ENCODE results near the gene AMPD3.

AMPD3 gene

DNA sequence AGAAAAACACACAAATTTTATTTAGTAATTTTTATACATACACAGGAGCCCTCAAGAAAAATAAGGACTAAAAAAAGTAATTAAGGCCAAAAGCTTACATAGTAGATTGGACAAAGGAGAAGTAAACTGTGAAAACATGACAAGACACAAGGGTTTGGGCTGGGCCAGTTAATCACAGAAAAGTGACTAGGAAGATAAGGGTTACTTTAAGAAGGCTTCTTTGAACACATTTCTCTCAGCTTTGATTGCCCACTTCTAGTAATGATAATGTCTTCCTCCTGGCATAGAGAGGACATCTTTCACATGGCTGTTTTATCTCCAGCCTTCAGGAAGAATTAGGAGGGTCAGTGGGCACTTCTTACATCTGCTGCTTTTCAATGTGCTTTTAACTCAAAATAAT, 82.5 kb downstream of the AMPD3 start:
- ChIA-PET CTCF (interaction anchor here (0.5 kb wide), 1 partner anchor 17 kb away, joined by 4 read pairs; no protein-coding TSS in a partner anchor), POLR2A (ENCODE audit: low non-redundant PET) (no interaction called here)
- DNase-seq (ENCODE audit: low spot score), result no peak
- no peak overlapping the region for H3K27ac ChIP-seq
- TF ChIP-seq, protein P1, sequence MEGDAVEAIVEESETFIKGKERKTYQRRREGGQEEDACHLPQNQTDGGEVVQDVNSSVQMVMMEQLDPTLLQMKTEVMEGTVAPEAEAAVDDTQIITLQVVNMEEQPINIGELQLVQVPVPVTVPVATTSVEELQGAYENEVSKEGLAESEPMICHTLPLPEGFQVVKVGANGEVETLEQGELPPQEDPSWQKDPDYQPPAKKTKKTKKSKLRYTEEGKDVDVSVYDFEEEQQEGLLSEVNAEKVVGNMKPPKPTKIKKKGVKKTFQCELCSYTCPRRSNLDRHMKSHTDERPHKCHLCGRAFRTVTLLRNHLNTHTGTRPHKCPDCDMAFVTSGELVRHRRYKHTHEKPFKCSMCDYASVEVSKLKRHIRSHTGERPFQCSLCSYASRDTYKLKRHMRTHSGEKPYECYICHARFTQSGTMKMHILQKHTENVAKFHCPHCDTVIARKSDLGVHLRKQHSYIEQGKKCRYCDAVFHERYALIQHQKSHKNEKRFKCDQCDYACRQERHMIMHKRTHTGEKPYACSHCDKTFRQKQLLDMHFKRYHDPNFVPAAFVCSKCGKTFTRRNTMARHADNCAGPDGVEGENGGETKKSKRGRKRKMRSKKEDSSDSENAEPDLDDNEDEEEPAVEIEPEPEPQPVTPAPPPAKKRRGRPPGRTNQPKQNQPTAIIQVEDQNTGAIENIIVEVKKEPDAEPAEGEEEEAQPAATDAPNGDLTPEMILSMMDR (conservative IDR thresholded peaks at IDR 0.05; ENCODE audit: low read depth), result no peak

DNA sequence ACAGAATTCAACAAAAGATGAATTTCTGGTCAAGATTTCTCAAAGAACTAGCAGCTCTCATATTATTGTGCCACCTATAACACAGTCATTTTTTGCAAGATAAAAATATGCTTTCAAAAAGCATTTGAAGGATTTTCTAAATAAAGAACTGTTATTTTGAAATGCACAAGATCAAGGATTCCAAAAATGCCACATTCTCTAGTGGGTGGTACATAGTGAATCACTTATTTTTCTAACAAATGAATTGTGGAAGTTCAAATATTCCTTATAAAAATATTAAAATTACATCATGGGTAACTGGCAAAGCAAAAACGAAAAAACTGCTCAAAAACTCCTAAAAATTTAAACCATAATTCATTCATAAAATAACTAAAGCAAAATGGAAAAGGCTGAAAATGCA, 83.9 kb downstream of the AMPD3 start:
- POLR2A ChIA-PET (ENCODE audit: low non-redundant PET), result no interaction called here
- H3K27ac ChIP-seq, result no peak overlapping the region
- no peak for DNase-seq (ENCODE audit: low spot score)
- TF ChIP-seq, protein P1 (conservative IDR thresholded peaks at IDR 0.05; ENCODE audit: low read depth), result no peak
- CTCF ChIA-PET, result no interaction called here

GRCh38 chr11:10539339-10539738, 84.3 kb downstream of the AMPD3 start:
- TF ChIP-seq, protein P1 (conservative IDR thresholded peaks at IDR 0.05; ENCODE audit: low read depth), result no peak
- POLR2A ChIA-PET (ENCODE audit: low non-redundant PET), result no interaction called here
- H3K27ac ChIP-seq, result no peak overlapping the region
- DNase-seq (ENCODE audit: low spot score), result no peak
- CTCF ChIA-PET, result no interaction called here

DNA sequence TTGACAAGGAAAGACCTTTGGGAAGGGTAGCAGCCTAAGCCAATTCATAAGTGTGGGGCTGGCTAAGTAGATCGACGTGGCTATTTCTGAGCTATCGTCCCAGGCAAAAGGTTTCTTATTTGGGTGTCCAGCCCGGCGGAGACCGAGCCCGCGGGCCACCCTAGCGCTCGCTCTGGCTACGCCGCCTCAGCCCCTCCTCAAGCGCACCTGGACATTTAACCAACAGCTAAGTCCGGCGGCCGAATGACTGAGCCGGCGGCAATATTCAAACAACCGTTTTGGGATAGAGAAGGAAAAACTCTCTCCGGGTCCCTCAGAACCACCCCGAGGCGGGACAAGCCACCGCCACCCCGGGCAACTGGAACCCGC, 85.5 kb downstream of the AMPD3 start:
- TF ChIP-seq, protein P1 (conservative IDR thresholded peaks at IDR 0.05; ENCODE audit: low read depth), result no peak
- DNase-seq (ENCODE audit: low spot score), result no peak
- CTCF ChIA-PET, result interaction anchor here (0.6 to 1.5 kb wide), 9 partner anchors 12 to 252 kb away, joined by 3 to 8 read pairs (median 3); no protein-coding TSS in a partner anchor
- POLR2A ChIA-PET (ENCODE audit: low non-redundant PET), result interaction anchor here (0.6 to 1.2 kb wide), 4 partner anchors 10 to 235 kb away, joined by 3 to 4 read pairs (median 4); partner anchors contain the start of gene ADM
- H3K27ac ChIP-seq, result peak overlapping the region; percentile 81

- H3K27ac ChIP-seq, result peak within 1 kb of the TSS; percentile 81
- CTCF ChIA-PET, result interaction anchor here (0.6 to 1.5 kb wide), 11 partner anchors 13 to 251 kb away, joined by 3 to 8 read pairs (median 3); no protein-coding TSS in a partner anchor
- TF ChIP-seq, protein P1 (conservative IDR thresholded peaks at IDR 0.05; ENCODE audit: low read depth), result peak; percentile 89
- peak; percentile 91 for DNase-seq (ENCODE audit: low spot score)
- POLR2A ChIA-PET (ENCODE audit: low non-redundant PET), result interaction anchor here (0.6 to 1.2 kb wide), 4 partner anchors 11 to 125 kb away, joined by 3 to 4 read pairs (median 4); no protein-coding TSS in a partner anchor
Observed at GRCh38 chr11:10540915-10541560, 86.0 kb downstream of the AMPD3 start, which contains the start of gene RNF141. Gene RNF141, minus strand, starts transcription at chr11:10541187. Its CDS starts 7,029 bp downstream, at chr11:10534158.

GRCh38 chr11:10541561-10541930, 86.5 kb downstream of the AMPD3 start:
- no peak for DNase-seq (ENCODE audit: low spot score)
- peak overlapping the region; percentile 81 for H3K27ac ChIP-seq
- ChIA-PET POLR2A (ENCODE audit: low non-redundant PET) (interaction anchor here (0.6 to 1.0 kb wide), 2 partner anchors 11 to 126 kb away, joined by 4 read pairs; no protein-coding TSS in a partner anchor), CTCF (interaction anchor here (0.6 to 1.5 kb wide), 7 partner anchors 13 to 251 kb away, joined by 3 to 8 read pairs (median 3); no protein-coding TSS in a partner anchor)
- TF ChIP-seq, protein P1 (conservative IDR thresholded peaks at IDR 0.05; ENCODE audit: low read depth), result no peak

All from RWPE1 (cell line).